CD14-positive monocyte (primary cell): ENCODE data around the gene LCLAT1. TPM values are rescaled to one million over a fixed set of nuclear protein-coding genes. Genes with fewer than 3 reads are reported as not detected.
"Not testable (repeated sequence)": the region's sequence is repeated elsewhere in the genome, so short reads cannot be mapped to it uniquely, and the experiment has no call there.

Experiments used
- DNase-seq, 3 donors: peaks; one replicate each; pipeline ENCODE4 v3.0.0-alpha.2; 2011 to 2022
- H2AFZ ChIP-seq: 2 replicates; pipeline ENCODE4 v1.6.0; 2012; ENCODE audit warnings: mild to moderate bottlenecking, low read depth, low read length, inconsistent platforms; ENCODE audit not compliant: insufficient read depth, poor library complexity, severe bottlenecking
- H3K27ac ChIP-seq, 2 donors: 1 replicate in 1 of 2; 2 replicates in 1 of 2; pipeline ENCODE4 v1.5.1; 2012 to 2013; ENCODE audit warnings: low read length in 2 of 2, control low read depth in 1 of 2, inconsistent platforms in 1 of 2, low read depth in 1 of 2, mild to moderate bottlenecking in 1 of 2
- H3K27me3 ChIP-seq, 2 donors: one replicate each; pipeline versions ENCODE4 v1.6.0 to v1.6.1; 2011 to 2013; ENCODE audit warnings: low read length in 2 of 2; ENCODE audit not compliant: control insufficient read depth in 2 of 2, insufficient read depth in 2 of 2
- H3K36me3 ChIP-seq, 2 donors: replicated peaks in 1 of 2; 1 replicate in 1 of 2; 2 replicates in 1 of 2; pipeline versions ENCODE4 v1.5.1 to v1.6.1; 2012 to 2013; ENCODE audit warnings: low read length in 2 of 2, control low read depth in 1 of 2, inconsistent platforms in 1 of 2, mild to moderate bottlenecking in 1 of 2; ENCODE audit not compliant: insufficient read depth in 2 of 2, control insufficient read depth in 1 of 2
- H3K4me1 ChIP-seq, 2 donors: 1 replicate in 1 of 2; 2 replicates in 1 of 2; pipeline versions ENCODE4 v1.5.1 to v1.6.1; 2012 to 2013; ENCODE audit warnings: low read length in 2 of 2, control low read depth in 1 of 2, inconsistent platforms in 1 of 2, mild to moderate bottlenecking in 1 of 2, moderate library complexity in 1 of 2; ENCODE audit not compliant: insufficient read depth in 2 of 2, control insufficient read depth in 1 of 2
- H3K4me2 ChIP-seq: replicated peaks from 2 replicates; pipeline ENCODE3; 2012; ENCODE audit warnings: low read length, moderate library complexity, mild to moderate bottlenecking; ENCODE audit not compliant: poor library complexity, severe bottlenecking; ENCODE audit errors: extremely low read depth
- H3K4me3 ChIP-seq, 3 experiments: fragments of 200-600 bp in 1 of 3; sonication (generic) in 1 of 3; replicated peaks in 1 of 3; 1 replicate in 2 of 3; 2 replicates in 1 of 3; pipeline ENCODE4 v1.5.1; 2011 to 2013; ENCODE audit warnings: low read length in 3 of 3, mild to moderate bottlenecking in 3 of 3, control low read depth in 2 of 3, low read depth in 2 of 3, inconsistent platforms in 1 of 3, moderate library complexity in 1 of 3
- H3K79me2 ChIP-seq: 2 replicates; pipeline ENCODE4 v1.6.0; 2012; ENCODE audit warnings: mild to moderate bottlenecking, control low read depth, inconsistent platforms, low read length, moderate library complexity; ENCODE audit not compliant: insufficient read depth
- H3K9ac ChIP-seq: 2 replicates; pipeline ENCODE4 v1.6.0; 2017; ENCODE audit warnings: low read length, mild to moderate bottlenecking; ENCODE audit not compliant: insufficient read depth, poor library complexity, severe bottlenecking
- H3K9me3 ChIP-seq, 2 donors: replicated peaks in 1 of 2; 1 replicate in 1 of 2; 2 replicates in 1 of 2; pipeline versions ENCODE4 v1.5.1 to v1.6.1; 2012 to 2013; ENCODE audit warnings: low read length in 2 of 2, control low read depth in 1 of 2; ENCODE audit not compliant: control insufficient read depth in 1 of 2, insufficient read depth in 1 of 2
- H4K20me1 ChIP-seq: 2 replicates; pipeline ENCODE4 v1.6.0; 2012; ENCODE audit warnings: mild to moderate bottlenecking, low read length, control low read depth, moderate library complexity; ENCODE audit not compliant: insufficient read depth
- H3K27ac Mint-ChIP-seq, 7 donors: one replicate each; pipeline ENCODE4 v1.8.0; 2020; ENCODE audit warnings: mild to moderate bottlenecking in 7 of 7, mixed read lengths in 7 of 7, moderate library complexity in 6 of 7, inconsistent platforms in 2 of 7
- H3K27me3 Mint-ChIP-seq, 3 donors: one replicate each; pipeline ENCODE4 v1.8.0; 2021 to 2022; ENCODE audit warnings: low read depth in 3 of 3, mild to moderate bottlenecking in 3 of 3, mixed read lengths in 3 of 3, moderate library complexity in 3 of 3, inconsistent platforms in 1 of 3
- H3K36me3 Mint-ChIP-seq, 2 donors: one replicate each; pipeline ENCODE4 v1.8.0; 2020; ENCODE audit warnings: mixed read lengths in 2 of 2, inconsistent platforms in 1 of 2, mild to moderate bottlenecking in 1 of 2
- H3K4me1 Mint-ChIP-seq: one replicate; pipeline ENCODE4 v1.8.0; 2020; ENCODE audit warnings: mild to moderate bottlenecking, mixed read lengths
- H3K4me3 Mint-ChIP-seq, 2 donors: one replicate each; pipeline ENCODE4 v1.8.0; 2020; ENCODE audit warnings: mild to moderate bottlenecking in 2 of 2, mixed read lengths in 2 of 2, moderate library complexity in 1 of 2
- H3K9me3 Mint-ChIP-seq, 7 donors: one replicate each; pipeline ENCODE4 v1.8.0; 2020 to 2022; ENCODE audit warnings: mixed read lengths in 7 of 7, mild to moderate bottlenecking in 6 of 7, moderate library complexity in 6 of 7, inconsistent platforms in 2 of 7
- CTCF ChIP-seq: fragments of 200-600 bp; IDR thresholded peaks from one replicate; pipeline ENCODE4 v1.8.0; 2022; ENCODE audit warnings: antibody characterized with exemption, mild to moderate bottlenecking
- whole genome bisulfite sequencing: methylation state at CpG from one replicate; pipeline ENCODE4 v1.1.5; 2013; ENCODE audit warnings: missing lambda C conversion rate; ENCODE audit not compliant: insufficient coverage; 5-methylcytosine and 5-hydroxymethylcytosine counted together
- intact Hi-C, 2 donors: fragments of 100-400 bp; cut with micrococcal nuclease; formaldehyde crosslinking; loops; one replicate each; pipeline versions ENCODE4 v1.15.0 to v1.15.1; 2023
- polyA plus RNA-seq, 3 donors: library from polyadenylated mRNA; depleted of rRNA in 1 of 3; unstranded in 2 of 3; stranded (reverse) in 1 of 3; fragments of 300-500 nt in 2 of 3; fragments of >200 nt in 1 of 3; fragmentation: Illumina TruSeq in 2 of 3; gene quantifications; 1 replicate in 2 of 3; 2 replicates in 1 of 3; pipeline ENCODE4 v1.2.3, GENCODE V29; 2012 to 2021

Gene LCLAT1
- polyA plus RNA-seq, 3 donors: 1.2 to 5.7 (median 1.3) TPM

GRCh38 chr2:30465171-30465545 is 18.1 kb downstream of the LCLAT1 start:
- no CpG with 5 or more reads among the region's 3 CpGs for WGBS
- H3K27me3 Mint-ChIP-seq: no peaks in the 10 kb centered on the region
- H3K9me3 Mint-ChIP-seq: peaks cover 0 to 12% (median 4%) of the 10 kb centered on the region in 7 donors
- peaks cover under 1% of the 10 kb centered on the region for H3K4me1 Mint-ChIP-seq
- no peak overlapping the region for H3K4me3 ChIP-seq
- no peak for TF ChIP-seq CTCF
- H3K36me3 Mint-ChIP-seq: peaks cover 4 to 7% of the 10 kb centered on the region in 2 donors
- H3K36me3 ChIP-seq: no peaks in the 10 kb centered on the region
- no peak overlapping the region for H3K9ac ChIP-seq
- no peak for DNase-seq
- H3K27me3 ChIP-seq: no peaks in the 10 kb centered on the region
- H3K79me2 ChIP-seq: peaks cover 12% of the 10 kb centered on the region
- no peak overlapping the region for H2AFZ ChIP-seq
- H3K4me2 ChIP-seq: no peak overlapping the region
- H3K4me3 Mint-ChIP-seq: no peak overlapping the region
- H3K9me3 ChIP-seq: no peaks in the 10 kb centered on the region
- no peaks in the 10 kb centered on the region for H4K20me1 ChIP-seq
- no peaks in the 10 kb centered on the region for H3K4me1 ChIP-seq
- no peak overlapping the region for H3K27ac ChIP-seq
- intact Hi-C loops: no loop called here
- H3K27ac Mint-ChIP-seq: no peak overlapping the region

GRCh38 chr2:30466216-30466615 is 19.2 kb downstream of the LCLAT1 start:
- H3K4me1 ChIP-seq: no peaks in the 10 kb centered on the region
- H3K9me3 Mint-ChIP-seq: peaks cover 0 to 12% (median 4%) of the 10 kb centered on the region in 7 donors
- no peak for TF ChIP-seq CTCF
- H3K27me3 ChIP-seq: no peaks in the 10 kb centered on the region
- H3K27ac Mint-ChIP-seq: no peak overlapping the region
- H3K79me2 ChIP-seq: peaks cover 12% of the 10 kb centered on the region
- H3K4me3 ChIP-seq: no peak overlapping the region
- H3K9ac ChIP-seq: no peak overlapping the region
- H2AFZ ChIP-seq: no peak overlapping the region
- no peaks in the 10 kb centered on the region for H3K36me3 ChIP-seq
- no peak overlapping the region for H3K4me3 Mint-ChIP-seq
- intact Hi-C loops: no loop called here
- no peak overlapping the region for H3K4me2 ChIP-seq
- no peak overlapping the region for H3K27ac ChIP-seq
- DNase-seq: no peak
- H3K27me3 Mint-ChIP-seq: no peaks in the 10 kb centered on the region
- no peaks in the 10 kb centered on the region for H4K20me1 ChIP-seq
- H3K36me3 Mint-ChIP-seq: peaks cover 2 to 5% of the 10 kb centered on the region in 2 donors
- no peaks in the 10 kb centered on the region for H3K9me3 ChIP-seq
- H3K4me1 Mint-ChIP-seq: peaks cover 4% of the 10 kb centered on the region
- no CpG with 5 or more reads among the region's 1 CpG for WGBS

GRCh38 chr2:30467062-30467826 is 20.2 kb downstream of the LCLAT1 start:
- H3K4me2 ChIP-seq, H3K36me3 Mint-ChIP-seq, H3K4me3 ChIP-seq, H3K4me3 Mint-ChIP-seq, H4K20me1 ChIP-seq, H3K27me3 ChIP-seq, H3K27me3 Mint-ChIP-seq, H3K27ac ChIP-seq, H3K4me1 ChIP-seq, H3K9ac ChIP-seq, intact Hi-C loops, H2AFZ ChIP-seq, H3K27ac Mint-ChIP-seq, H3K9me3 ChIP-seq, DNase-seq, H3K36me3 ChIP-seq, H3K9me3 Mint-ChIP-seq: not testable (repeated sequence)
- H3K79me2 ChIP-seq: peaks cover 12% of the 10 kb centered on the region
- WGBS: no CpG with 5 or more reads among the region's 8 CpGs
- peaks cover 10% of the 10 kb centered on the region for H3K4me1 Mint-ChIP-seq
